IMR-90 (cell line): ENCODE results near the gene CAMK2B.

Experiments used
- CEBPB ChIP-seq: IDR thresholded peaks from 2 replicates; pipeline ENCODE4 v1.6.1; 2012; ENCODE audit warnings: low read depth, low read length, improper control_type of control experiment
- MAZ ChIP-seq: IDR thresholded peaks from 2 replicates; pipeline ENCODE4 v1.6.1; 2012; ENCODE audit warnings: low read depth, mild to moderate bottlenecking, low read length, improper control_type of control experiment, moderate library complexity, borderline replicate concordance
- POLR2A ChIP-seq: IDR thresholded peaks from 2 replicates; pipeline ENCODE4 v1.6.1; 2012; ENCODE audit warnings: mild to moderate bottlenecking, low read depth, low read length
- RFX5 ChIP-seq: IDR thresholded peaks from 2 replicates; pipeline ENCODE4 v1.8.0; 2012; ENCODE audit warnings: low read depth, mild to moderate bottlenecking, low read length, moderate library complexity
- TF ChIP-seq, protein P1 (sequence below): conservative IDR thresholded peaks from 2 replicates; pipeline ENCODE4 v1.5.1; 2012; ENCODE audit warnings: mild to moderate bottlenecking, low read depth, low read length, improper control_type of control experiment

DNA sequence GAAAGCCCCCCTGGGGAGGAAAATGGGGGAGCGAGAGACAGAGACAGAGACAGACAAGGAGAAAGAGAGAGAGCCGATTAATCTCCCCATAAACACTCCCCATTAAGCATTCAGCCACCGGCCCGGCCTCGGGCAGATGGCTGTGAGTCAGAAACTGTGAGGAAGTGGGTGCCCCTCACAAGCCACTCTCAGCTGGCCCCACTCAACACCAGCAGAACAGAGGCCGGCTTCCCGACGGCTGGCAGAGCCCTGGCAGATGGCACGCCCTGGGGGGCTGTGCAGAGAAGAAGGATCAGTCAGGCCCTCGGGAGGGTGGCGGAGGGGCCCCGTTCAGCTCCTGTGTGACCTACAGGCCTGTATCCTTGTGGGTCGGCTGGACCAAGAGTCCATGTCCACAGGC is 41.2 kb downstream of the CAMK2B start:
- TF ChIP-seq, protein P1, sequence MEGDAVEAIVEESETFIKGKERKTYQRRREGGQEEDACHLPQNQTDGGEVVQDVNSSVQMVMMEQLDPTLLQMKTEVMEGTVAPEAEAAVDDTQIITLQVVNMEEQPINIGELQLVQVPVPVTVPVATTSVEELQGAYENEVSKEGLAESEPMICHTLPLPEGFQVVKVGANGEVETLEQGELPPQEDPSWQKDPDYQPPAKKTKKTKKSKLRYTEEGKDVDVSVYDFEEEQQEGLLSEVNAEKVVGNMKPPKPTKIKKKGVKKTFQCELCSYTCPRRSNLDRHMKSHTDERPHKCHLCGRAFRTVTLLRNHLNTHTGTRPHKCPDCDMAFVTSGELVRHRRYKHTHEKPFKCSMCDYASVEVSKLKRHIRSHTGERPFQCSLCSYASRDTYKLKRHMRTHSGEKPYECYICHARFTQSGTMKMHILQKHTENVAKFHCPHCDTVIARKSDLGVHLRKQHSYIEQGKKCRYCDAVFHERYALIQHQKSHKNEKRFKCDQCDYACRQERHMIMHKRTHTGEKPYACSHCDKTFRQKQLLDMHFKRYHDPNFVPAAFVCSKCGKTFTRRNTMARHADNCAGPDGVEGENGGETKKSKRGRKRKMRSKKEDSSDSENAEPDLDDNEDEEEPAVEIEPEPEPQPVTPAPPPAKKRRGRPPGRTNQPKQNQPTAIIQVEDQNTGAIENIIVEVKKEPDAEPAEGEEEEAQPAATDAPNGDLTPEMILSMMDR: no peak
- TF ChIP-seq MAZ (no peak), RFX5 (no peak), POLR2A (no peak), CEBPB (no peak)
